ENCODE measurements around the gene SLC39A11. TPM values are rescaled to one million over a fixed set of nuclear protein-coding genes. Genes with fewer than 3 reads are reported as not detected.

Gene SLC39A11
- total RNA-seq, 2 experiments from 2014 or later = 25.6 to 51.5 TPM

DNA sequence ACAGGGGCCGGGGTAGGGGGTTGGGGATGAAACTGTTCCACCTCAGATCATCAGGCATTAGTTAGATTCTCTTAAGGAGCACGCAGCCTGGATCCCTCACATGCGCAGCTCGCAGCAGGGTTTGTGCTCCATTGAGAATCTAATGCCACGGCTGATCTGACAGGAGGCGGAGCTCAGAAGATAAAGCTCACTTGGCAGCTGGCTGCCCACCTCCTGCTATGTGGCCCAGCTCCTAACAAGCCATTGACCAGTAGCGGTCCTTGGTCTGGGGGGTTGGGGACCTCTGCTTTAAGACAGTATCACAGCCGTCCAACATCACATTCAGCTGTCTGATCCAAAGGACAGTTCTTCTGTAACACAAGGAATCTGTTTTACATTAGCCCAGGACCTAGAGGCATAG is 62.5 kb downstream of the SLC39A11 start:
- BruUV-seq (replicated peaks) = no TSS peak
- intact Hi-C loops (cut with micrococcal nuclease; ENCODE audit: unreplicated experiment) = no loop called here
- no peaks in the 10 kb centered on the region for H4K20me1 ChIP-seq (ENCODE audit: insufficient read depth, low read length)
- H3K36me3 ChIP-seq (ENCODE audit: insufficient read depth, low read length) = peaks cover 19% of the 10 kb centered on the region
- CTCF ChIA-PET (ENCODE audit: unreplicated experiment) = no interaction called here
- H3K4me3 ChIP-seq (ENCODE audit: low read depth, low read length, poor library complexity, severe bottlenecking) = no peak overlapping the region
- POLR2A ChIA-PET = interaction anchor here (1.4 kb wide), 1 partner anchor 13 kb away, joined by 3 read pairs; no protein-coding TSS in a partner anchor
- DNase-seq (ENCODE audit: low spot score) = no peak
- H3K9me3 ChIP-seq (ENCODE audit: low read length) = no peaks in the 10 kb centered on the region
- no peak overlapping the region for H2AFZ ChIP-seq (ENCODE audit: low read length)
- H3K4me2 ChIP-seq (ENCODE audit: low read length) = no peak overlapping the region
- H3K4me1 ChIP-seq (ENCODE audit: insufficient read depth, low read length, poor library complexity, severe bottlenecking) = no peaks in the 10 kb centered on the region
- no peak overlapping the region for H3K27ac ChIP-seq (ENCODE audit: low read depth, low read length, poor library complexity, severe bottlenecking)
- TF ChIP-seq, protein P1, sequence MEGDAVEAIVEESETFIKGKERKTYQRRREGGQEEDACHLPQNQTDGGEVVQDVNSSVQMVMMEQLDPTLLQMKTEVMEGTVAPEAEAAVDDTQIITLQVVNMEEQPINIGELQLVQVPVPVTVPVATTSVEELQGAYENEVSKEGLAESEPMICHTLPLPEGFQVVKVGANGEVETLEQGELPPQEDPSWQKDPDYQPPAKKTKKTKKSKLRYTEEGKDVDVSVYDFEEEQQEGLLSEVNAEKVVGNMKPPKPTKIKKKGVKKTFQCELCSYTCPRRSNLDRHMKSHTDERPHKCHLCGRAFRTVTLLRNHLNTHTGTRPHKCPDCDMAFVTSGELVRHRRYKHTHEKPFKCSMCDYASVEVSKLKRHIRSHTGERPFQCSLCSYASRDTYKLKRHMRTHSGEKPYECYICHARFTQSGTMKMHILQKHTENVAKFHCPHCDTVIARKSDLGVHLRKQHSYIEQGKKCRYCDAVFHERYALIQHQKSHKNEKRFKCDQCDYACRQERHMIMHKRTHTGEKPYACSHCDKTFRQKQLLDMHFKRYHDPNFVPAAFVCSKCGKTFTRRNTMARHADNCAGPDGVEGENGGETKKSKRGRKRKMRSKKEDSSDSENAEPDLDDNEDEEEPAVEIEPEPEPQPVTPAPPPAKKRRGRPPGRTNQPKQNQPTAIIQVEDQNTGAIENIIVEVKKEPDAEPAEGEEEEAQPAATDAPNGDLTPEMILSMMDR (conservative IDR thresholded peaks at IDR 0.05; ENCODE audit: low read length) = no peak
- no peak for TF ChIP-seq EZH2phosphoT487 (IDR thresholded peaks at IDR 0.05; ENCODE audit: borderline replicate concordance, low read depth, low read length)
- H3K79me2 ChIP-seq (ENCODE audit: insufficient read depth, low read depth, low read length) = no peaks in the 10 kb centered on the region
- H3K9me2 ChIP-seq (ENCODE audit: insufficient read depth, low read length) = no peaks in the 10 kb centered on the region

DNA sequence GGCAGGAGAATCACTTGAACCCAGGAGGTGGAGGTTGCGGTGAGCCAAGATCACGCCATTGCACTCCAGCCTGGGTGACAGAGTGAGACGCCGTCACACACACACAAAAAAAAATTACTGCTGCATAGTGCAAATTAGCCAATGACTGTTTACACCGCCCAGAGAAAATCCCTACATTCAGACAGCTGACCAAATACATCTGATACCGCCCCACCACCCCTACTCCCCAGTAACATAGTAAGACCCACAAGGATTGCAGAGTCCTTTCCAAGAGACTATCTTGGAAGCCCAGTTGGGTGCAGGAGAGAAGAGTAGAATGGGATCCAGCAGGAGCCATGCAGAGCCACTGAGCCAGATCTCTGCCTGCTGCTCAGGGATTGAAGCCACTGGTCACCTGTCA is 63.5 kb downstream of the SLC39A11 start:
- Histone ChIP-seq H3K79me2 (ENCODE audit: insufficient read depth, low read depth, low read length) (no peaks in the 10 kb centered on the region), H3K4me2 (ENCODE audit: low read length) (no peak overlapping the region), H3K9me2 (ENCODE audit: insufficient read depth, low read length) (no peaks in the 10 kb centered on the region), H3K4me1 (ENCODE audit: insufficient read depth, low read length, poor library complexity, severe bottlenecking) (no peaks in the 10 kb centered on the region), H3K9me3 (ENCODE audit: low read length) (no peaks in the 10 kb centered on the region), H3K36me3 (ENCODE audit: insufficient read depth, low read length) (peaks cover 22% of the 10 kb centered on the region), H4K20me1 (ENCODE audit: insufficient read depth, low read length) (no peaks in the 10 kb centered on the region), H3K27ac (ENCODE audit: low read depth, low read length, poor library complexity, severe bottlenecking) (no peak overlapping the region), H3K4me3 (ENCODE audit: low read depth, low read length, poor library complexity, severe bottlenecking) (no peak overlapping the region), H2AFZ (ENCODE audit: low read length) (no peak overlapping the region)
- BruUV-seq (replicated peaks) = no TSS peak
- DNase-seq (ENCODE audit: low spot score) = no peak
- no peak for TF ChIP-seq EZH2phosphoT487 (IDR thresholded peaks at IDR 0.05; ENCODE audit: borderline replicate concordance, low read depth, low read length)
- TF ChIP-seq, protein P1 (conservative IDR thresholded peaks at IDR 0.05; ENCODE audit: low read length) = no peak
- ChIA-PET POLR2A (no interaction called here), CTCF (ENCODE audit: unreplicated experiment) (no interaction called here)
- intact Hi-C loops (cut with micrococcal nuclease; ENCODE audit: unreplicated experiment) = no loop called here

DNA sequence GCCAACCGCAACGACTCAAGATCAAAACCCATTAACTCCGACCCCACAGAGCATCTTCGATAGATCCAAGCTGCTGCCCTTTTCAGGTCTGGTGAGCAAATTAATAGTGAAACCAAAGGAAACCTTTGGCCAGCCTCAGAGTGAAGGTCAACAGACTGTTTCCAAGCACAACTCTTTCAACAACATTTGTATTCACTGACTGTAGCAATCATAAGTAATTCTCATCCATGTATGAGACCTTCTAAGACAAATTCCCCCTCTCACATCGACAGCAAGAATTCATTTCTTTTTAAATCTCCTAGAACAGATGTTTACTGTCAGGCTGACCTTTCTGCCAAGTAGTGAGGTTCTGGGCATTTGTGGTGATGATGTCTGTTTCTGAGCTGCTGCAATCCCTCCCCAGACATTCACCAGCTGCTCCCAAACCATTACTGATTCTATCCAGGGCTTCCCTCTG is 64.2 kb downstream of the SLC39A11 start:
- H3K4me2 ChIP-seq (ENCODE audit: low read length) = no peak overlapping the region
- no peaks in the 10 kb centered on the region for H3K9me2 ChIP-seq (ENCODE audit: insufficient read depth, low read length)
- intact Hi-C loops (cut with micrococcal nuclease; ENCODE audit: unreplicated experiment) = no loop called here
- H3K36me3 ChIP-seq (ENCODE audit: insufficient read depth, low read length) = peaks cover 28% of the 10 kb centered on the region
- DNase-seq (ENCODE audit: low spot score) = no peak
- H4K20me1 ChIP-seq (ENCODE audit: insufficient read depth, low read length) = no peaks in the 10 kb centered on the region
- TF ChIP-seq EZH2phosphoT487 (IDR thresholded peaks at IDR 0.05; ENCODE audit: borderline replicate concordance, low read depth, low read length) = no peak
- TF ChIP-seq, protein P1 (conservative IDR thresholded peaks at IDR 0.05; ENCODE audit: low read length) = no peak
- no peaks in the 10 kb centered on the region for H3K9me3 ChIP-seq (ENCODE audit: low read length)
- ChIA-PET CTCF (ENCODE audit: unreplicated experiment) (no interaction called here), POLR2A (no interaction called here)
- no peaks in the 10 kb centered on the region for H3K4me1 ChIP-seq (ENCODE audit: insufficient read depth, low read length, poor library complexity, severe bottlenecking)
- no peak overlapping the region for H2AFZ ChIP-seq (ENCODE audit: low read length)
- no peak overlapping the region for H3K27ac ChIP-seq (ENCODE audit: low read depth, low read length, poor library complexity, severe bottlenecking)
- no peak overlapping the region for H3K4me3 ChIP-seq (ENCODE audit: low read depth, low read length, poor library complexity, severe bottlenecking)
- no TSS peak for BruUV-seq (replicated peaks)
- H3K79me2 ChIP-seq (ENCODE audit: insufficient read depth, low read depth, low read length) = no peaks in the 10 kb centered on the region

Data from OCI-LY7 (cell line).